GM13977 (cell line): ENCODE results near the gene SLC4A1.

ENCODE experiments used
- DNase-seq: peaks from one replicate; pipeline ENCODE4 v3.0.0; 2012; ENCODE audit warnings: low spot score
- CTCF ChIP-seq: IDR thresholded peaks from 2 replicates; pipeline ENCODE4 v1.5.1; 2012; ENCODE audit warnings: mild to moderate bottlenecking, control low read depth; ENCODE audit not compliant: insufficient read depth; ENCODE audit errors: extremely low read depth, missing control alignments
- in situ Hi-C: fragments of 300-500 bp; cut with MboI; formaldehyde crosslinking; loops from one replicate; pipeline ENCODE4 v1.12.0; 2022; ENCODE audit warnings: low sequenced_read_pairs, low pct_unique_long_range_greater_than_20kb, mixed read lengths, inconsistent platforms; ENCODE audit not compliant: unreplicated experiment

SLC4A1 gene

DNA sequence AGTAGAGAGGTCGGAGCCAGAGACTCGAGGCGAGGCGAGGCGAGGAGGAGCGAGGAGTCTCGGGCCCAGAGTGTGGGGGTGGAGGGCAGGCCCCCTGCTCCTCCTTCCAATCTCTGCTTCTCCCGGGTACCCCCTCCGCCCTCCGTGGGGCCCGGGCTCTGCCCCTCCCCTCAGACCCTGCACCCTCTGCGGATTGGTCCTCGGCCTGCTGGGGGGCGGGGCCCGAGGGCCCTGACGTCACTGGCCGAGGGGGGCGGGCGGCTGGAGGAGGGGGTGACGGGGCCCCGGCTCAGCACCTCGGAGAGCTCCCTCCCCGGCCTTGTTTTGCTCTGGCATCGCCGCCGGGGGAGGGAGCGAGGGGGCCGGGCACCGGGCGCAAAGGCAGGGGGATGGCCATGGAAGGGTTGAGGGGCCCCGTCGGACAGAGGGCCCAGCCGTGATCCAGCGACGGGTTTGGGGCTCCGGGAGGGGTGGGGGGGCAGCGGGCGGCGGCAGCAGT is 40.4 kb upstream of the SLC4A1 start, which contains the start of gene RUNDC3A:
TSS of gene RUNDC3A (plus strand) at position 282 of the 499 bp plus-strand sequence. CDS start 232 bp downstream, outside the sequence.
- DNase-seq, result peak; percentile 93
- TF ChIP-seq CTCF, result no peak
- in situ Hi-C loops, result no loop called here

DNA sequence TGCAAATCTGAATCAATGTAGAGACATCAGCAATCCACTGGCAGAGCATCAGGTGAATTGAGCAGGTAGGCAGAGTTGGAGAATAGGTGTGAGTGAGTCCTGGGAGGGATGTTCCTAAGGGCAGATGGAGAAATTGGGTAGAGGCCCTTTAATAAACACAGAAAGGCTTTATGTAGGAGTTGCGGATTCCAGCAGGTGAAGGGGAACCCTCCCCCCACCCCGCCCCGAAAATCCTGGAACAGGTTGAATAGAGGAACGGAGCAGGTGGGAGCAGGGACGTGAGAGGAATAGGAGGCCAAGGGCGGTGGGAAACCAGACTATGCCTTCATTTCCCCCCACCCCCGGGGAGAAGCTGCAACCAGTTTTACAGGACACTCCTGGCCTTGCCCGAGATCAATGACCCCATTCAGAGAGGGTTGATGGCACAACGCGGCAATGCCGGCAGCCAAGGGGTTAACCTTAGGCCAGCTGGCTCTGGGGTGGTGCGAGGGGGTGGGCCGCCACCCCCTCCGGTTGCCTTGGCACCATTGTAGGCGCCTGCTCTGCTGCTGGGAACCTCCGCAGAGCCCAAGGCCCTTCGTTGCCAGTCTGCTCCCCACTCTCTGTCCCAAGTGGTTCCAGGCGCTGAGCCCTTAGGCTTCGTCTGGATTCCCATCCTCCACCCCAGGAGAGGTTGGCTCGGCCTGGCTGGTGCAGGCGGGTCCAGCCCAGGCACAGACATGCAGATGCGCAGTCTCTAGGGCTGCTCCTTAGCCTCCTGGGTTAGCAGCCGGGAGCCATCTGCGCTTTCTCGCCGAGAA is 39.7 kb upstream of the SLC4A1 start:
- DNase-seq, result no peak
- TF ChIP-seq CTCF, result no peak
- in situ Hi-C loops, result no loop called here

- no peak for DNase-seq
- no peak for TF ChIP-seq CTCF
- in situ Hi-C loops, result no loop called here
Observed at GRCh38 chr17:44304651-44305050, 36.7 kb upstream of the SLC4A1 start.

DNA sequence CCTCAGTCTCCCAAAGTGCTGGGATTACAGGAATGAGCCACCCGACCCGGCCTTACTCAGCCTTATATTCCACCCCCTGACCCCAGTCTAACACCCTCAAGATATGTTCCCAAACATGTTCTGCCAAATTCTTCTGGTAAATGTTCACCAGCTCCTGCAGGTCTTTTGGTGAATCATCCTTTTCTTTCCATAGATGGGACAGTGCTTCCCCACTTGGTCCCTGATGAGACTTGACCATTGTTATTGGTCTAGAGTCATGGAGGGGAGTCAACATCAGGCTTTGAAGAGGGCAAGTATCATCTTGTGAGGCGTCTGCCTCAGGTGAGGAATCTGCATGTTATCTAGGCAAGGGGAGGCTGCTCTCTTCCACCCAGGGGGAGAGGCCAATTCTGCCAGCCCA is 30.0 kb upstream of the SLC4A1 start:
- in situ Hi-C loops, result no loop called here
- no peak for DNase-seq
- TF ChIP-seq CTCF, result no peak

GRCh38 chr17:44293509-44294226 is 25.7 kb upstream of the SLC4A1 start:
- in situ Hi-C loops, result no loop called here
- peak; percentile 39 for DNase-seq
- TF ChIP-seq CTCF, result no peak

DNA sequence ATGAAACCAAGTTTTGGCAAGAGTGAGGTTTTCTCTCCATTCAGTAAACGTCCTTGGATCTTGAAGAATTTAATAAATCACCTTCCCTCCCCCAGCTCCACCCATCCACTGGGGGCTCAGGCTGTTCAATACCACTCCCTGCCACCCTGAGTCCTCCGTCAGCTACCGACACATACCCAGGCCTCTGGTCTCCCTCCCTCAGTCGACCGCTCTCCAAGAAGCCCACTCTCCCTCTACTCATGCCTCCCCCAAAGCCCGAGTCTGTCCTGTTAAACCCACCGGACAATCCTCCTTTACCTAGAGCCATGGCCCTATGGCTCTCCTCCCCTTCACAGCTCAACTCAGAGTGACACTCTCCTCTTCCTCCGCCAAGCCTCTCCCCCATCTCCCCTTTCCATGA is 19.7 kb upstream of the SLC4A1 start:
- DNase-seq, result no peak
- TF ChIP-seq CTCF, result no peak
- in situ Hi-C loops, result no loop called here
